Gastrocnemius medialis (tissue), 4 donors: ENCODE data around the gene ST8SIA1. TPM values are rescaled to one million over a fixed set of nuclear protein-coding genes. Genes with fewer than 3 reads are reported as not detected.

Experiments
- ATAC-seq, 2 donors: fragments of 150-250 bp; one replicate each; pipeline ENCODE4 v1.9.1; 2016
- DNase-seq, 2 donors: peaks; one replicate each; pipeline ENCODE4 v3.0.0-alpha.2; 2019
- H3K27ac ChIP-seq, 4 donors: fragments of 200-600 bp; sonication (generic); 1 replicate in 1 of 4; 2 replicates in 3 of 4; pipeline ENCODE4 v1.5.1; 2016 to 2018; ENCODE audit warnings: mild to moderate bottlenecking in 2 of 4, moderate library complexity in 1 of 4
- H3K27me3 ChIP-seq, 3 donors: fragments of 200-600 bp; sonication (generic) in 2 of 3; 1 replicate in 1 of 3; 2 replicates in 2 of 3; pipeline versions ENCODE4 v1.5.1 to v1.6.0; 2016 to 2019; ENCODE audit warnings: mild to moderate bottlenecking in 1 of 3, moderate library complexity in 1 of 3
- H3K36me3 ChIP-seq, 2 donors: fragments of 200-600 bp; sonication (generic) in 1 of 2; one replicate each; pipeline ENCODE4 v1.5.1; 2017 to 2018
- H3K4me1 ChIP-seq, 2 donors: fragments of 200-600 bp; sonication (generic) in 1 of 2; one replicate each; pipeline ENCODE4 v1.5.1; 2016 to 2017; ENCODE audit warnings: mild to moderate bottlenecking in 2 of 2
- H3K4me3 ChIP-seq, 4 donors: fragments of 200-600 bp; sonication (generic) in 3 of 4; 1 replicate in 1 of 4; 2 replicates in 3 of 4; pipeline ENCODE4 v1.5.1; 2016 to 2019; ENCODE audit warnings: mild to moderate bottlenecking in 2 of 4
- H3K9me3 ChIP-seq, 3 donors: fragments of 200-600 bp; sonication (generic) in 2 of 3; 1 replicate in 1 of 3; 2 replicates in 2 of 3; pipeline ENCODE4 v1.5.1; 2016 to 2019
- POLR2A ChIP-seq, 2 donors: fragments of 450-650 bp; IDR thresholded peaks; one replicate each; pipeline ENCODE4 v1.6.1; 2017; ENCODE audit warnings: antibody characterized with exemption in 2 of 2, mild to moderate bottlenecking in 2 of 2, moderate library complexity in 2 of 2
- in situ Hi-C, 4 donors: fragments of 200-750 bp; cut with MboI; loops; one replicate each; pipeline versions ENCODE4 v1.15.0 to v1.8.0; 2017; ENCODE audit warnings: low sequenced_read_pairs in 4 of 4
- intact Hi-C: fragments of 100-400 bp; cut with DNase I; formaldehyde crosslinking; loops from one replicate; pipeline ENCODE4 v1.15.1; 2023; ENCODE audit warnings: low total_unique reads
- total RNA-seq, 4 donors: library from RNA; depleted of rRNA; stranded (reverse); fragments of >200 nt; gene quantifications; one replicate each; pipeline versions ENCODE4 v1.1.0 to v1.2.3, GENCODE V29; 2016
- TF ChIP-seq, protein P1 (sequence below), 5 experiments: fragments of 450-650 bp in 3 of 5; fragments of 200-600 bp in 2 of 5; sonication (generic) in 2 of 5; IDR thresholded peaks in 4 of 5; conservative IDR thresholded peaks in 1 of 5; 1 replicate in 4 of 5; 2 replicates in 1 of 5; pipeline ENCODE4 v1.5.1; 2016 to 2019; ENCODE audit warnings: antibody characterized with exemption in 5 of 5, mild to moderate bottlenecking in 3 of 5, moderate library complexity in 3 of 5

ST8SIA1 gene
- total RNA-seq, 4 donors from 2014 or later: 0.17 to 2.5 (median 0.67) TPM

DNA sequence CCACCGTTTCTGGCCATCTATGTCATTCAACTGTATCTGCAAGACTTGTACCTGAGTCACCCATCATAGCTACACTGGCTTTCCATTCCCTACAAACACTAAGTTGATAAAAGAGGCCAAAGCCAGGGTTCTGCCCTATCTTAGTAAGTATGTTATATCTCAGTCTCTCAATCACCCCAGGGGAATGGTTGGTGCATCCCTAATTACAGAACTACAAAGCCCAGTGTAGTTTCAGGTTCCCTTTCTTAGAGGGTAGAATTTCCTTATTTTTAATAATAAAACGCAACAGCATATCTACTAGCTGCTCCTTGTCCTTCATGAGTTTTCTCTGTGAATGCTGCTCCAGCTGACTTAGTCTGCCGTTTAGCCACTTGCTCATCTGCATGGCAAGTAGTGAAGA is 57.6 kb downstream of the ST8SIA1 start:
- Histone ChIP-seq H3K4me3 (no peak overlapping the region), H3K36me3 (no peaks in the 10 kb centered on the region), H3K4me1 (no peaks in the 10 kb centered on the region), H3K27me3 (no peaks in the 10 kb centered on the region), H3K9me3 (no peaks in the 10 kb centered on the region), H3K27ac (peak overlapping the region in 1 of 4 donors; percentile 62)
- ATAC-seq (no peak), DNase-seq (no peak)
- TF ChIP-seq POLR2A (IDR thresholded peaks at IDR 0.05): no peak
- TF ChIP-seq, protein P1, sequence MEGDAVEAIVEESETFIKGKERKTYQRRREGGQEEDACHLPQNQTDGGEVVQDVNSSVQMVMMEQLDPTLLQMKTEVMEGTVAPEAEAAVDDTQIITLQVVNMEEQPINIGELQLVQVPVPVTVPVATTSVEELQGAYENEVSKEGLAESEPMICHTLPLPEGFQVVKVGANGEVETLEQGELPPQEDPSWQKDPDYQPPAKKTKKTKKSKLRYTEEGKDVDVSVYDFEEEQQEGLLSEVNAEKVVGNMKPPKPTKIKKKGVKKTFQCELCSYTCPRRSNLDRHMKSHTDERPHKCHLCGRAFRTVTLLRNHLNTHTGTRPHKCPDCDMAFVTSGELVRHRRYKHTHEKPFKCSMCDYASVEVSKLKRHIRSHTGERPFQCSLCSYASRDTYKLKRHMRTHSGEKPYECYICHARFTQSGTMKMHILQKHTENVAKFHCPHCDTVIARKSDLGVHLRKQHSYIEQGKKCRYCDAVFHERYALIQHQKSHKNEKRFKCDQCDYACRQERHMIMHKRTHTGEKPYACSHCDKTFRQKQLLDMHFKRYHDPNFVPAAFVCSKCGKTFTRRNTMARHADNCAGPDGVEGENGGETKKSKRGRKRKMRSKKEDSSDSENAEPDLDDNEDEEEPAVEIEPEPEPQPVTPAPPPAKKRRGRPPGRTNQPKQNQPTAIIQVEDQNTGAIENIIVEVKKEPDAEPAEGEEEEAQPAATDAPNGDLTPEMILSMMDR (IDR thresholded peaks at IDR 0.05 in 4 of 5, conservative IDR thresholded peaks at IDR 0.05 in 1 of 5): no peak
- in situ Hi-C loops: no loop called here
- intact Hi-C loops: no loop called here

DNA sequence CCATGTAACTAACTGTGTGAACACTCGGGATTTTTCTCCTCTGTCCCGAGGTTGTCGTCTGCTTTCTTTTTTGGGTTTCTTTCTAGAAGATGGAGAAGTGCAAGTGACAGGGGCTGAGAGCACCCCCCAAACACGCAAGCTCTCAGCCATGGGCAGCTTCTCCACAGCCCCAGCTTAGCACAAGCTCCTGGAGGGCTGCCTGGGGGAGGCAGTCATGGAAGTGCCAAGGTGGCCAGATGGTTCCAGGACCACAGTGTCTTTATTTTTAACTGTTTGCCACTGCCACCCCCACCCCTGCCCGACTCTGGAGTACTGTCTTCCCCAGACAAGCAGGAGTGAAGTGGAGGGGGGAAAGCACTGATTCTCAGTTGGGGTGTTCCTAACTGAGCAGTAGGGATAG is 58.2 kb downstream of the ST8SIA1 start:
- Histone ChIP-seq H3K9me3 (no peaks in the 10 kb centered on the region), H3K36me3 (no peaks in the 10 kb centered on the region), H3K27me3 (no peaks in the 10 kb centered on the region), H3K4me3 (no peak overlapping the region), H3K27ac (peak overlapping the region; percentile 45 to 67 (median 58)), H3K4me1 (no peaks in the 10 kb centered on the region)
- in situ Hi-C loops: no loop called here
- intact Hi-C loops: no loop called here
- no peak for TF ChIP-seq POLR2A (IDR thresholded peaks at IDR 0.05)
- TF ChIP-seq, protein P1 (IDR thresholded peaks at IDR 0.05 in 4 of 5, conservative IDR thresholded peaks at IDR 0.05 in 1 of 5): no peak
- DNase-seq: no peak
- no peak for ATAC-seq

DNA sequence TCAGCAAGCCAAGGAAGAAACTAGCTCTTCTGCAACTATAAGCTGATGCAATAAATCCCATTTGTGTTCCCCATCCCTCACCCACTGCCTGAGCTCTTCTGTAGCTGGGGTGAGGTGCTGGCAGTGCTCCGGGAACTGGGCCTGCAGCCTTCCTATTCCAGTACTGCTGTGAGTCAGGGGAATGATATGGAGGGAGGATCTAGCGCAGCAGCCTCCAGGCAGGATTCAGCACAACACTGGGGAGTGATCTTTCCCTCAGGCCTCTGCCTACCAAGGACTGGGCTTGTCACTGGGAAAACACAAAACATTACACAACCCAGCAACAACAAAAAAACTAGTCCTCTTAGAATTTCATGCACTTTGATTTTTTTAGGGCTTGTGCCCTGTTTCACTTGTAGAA is 58.7 kb downstream of the ST8SIA1 start:
- ATAC-seq (peak; percentile 84 to 90), DNase-seq (peak; percentile 76 to 87)
- intact Hi-C loops (no loop called here), in situ Hi-C loops (no loop called here)
- H3K36me3 ChIP-seq: no peaks in the 10 kb centered on the region
- no peaks in the 10 kb centered on the region for H3K4me1 ChIP-seq
- no peaks in the 10 kb centered on the region for H3K27me3 ChIP-seq
- no peak overlapping the region for H3K4me3 ChIP-seq
- TF ChIP-seq, protein P1 (IDR thresholded peaks at IDR 0.05 in 4 of 5, conservative IDR thresholded peaks at IDR 0.05 in 1 of 5): no peak
- no peak for TF ChIP-seq POLR2A (IDR thresholded peaks at IDR 0.05)
- H3K9me3 ChIP-seq: no peaks in the 10 kb centered on the region
- H3K27ac ChIP-seq: peak overlapping the region; percentile 45 to 67 (median 58)

DNA sequence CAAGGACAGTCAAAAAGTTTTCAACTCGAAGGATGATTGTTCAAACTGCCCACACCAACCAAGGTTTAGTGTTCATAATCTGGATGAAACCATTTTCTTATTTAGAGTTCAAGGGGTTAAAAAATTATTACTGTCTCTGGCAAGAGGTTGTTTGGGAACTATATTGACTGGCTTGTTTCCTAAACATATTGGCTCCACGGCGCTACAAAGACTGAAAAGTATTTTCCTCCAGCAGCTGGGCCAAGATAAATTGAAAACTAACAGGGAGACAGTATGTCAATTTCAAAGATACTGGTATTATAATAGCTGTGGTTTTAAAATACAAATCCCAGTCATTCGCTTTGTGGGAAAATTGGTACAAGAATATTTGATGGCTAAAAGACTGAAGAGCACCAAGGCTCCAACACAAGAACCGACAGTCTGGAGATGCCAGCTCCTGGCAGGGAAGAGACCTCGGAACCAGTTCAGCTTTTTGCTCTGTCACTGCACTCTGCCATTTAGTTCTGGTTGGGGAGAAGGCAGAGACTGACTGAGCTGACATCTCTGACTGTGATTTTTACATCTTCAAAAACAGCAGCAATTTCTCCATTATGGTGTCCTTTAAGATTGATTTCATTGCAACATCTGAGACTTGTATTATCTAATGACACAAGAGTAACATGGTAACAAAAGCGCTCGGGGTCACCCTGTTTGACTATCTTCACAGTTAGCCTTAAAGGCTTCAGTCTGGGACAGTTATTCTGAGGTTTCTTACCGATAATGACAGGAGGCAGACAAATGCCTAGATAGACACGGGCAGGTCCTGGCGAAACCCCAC is 62.0 kb downstream of the ST8SIA1 start:
- Histone ChIP-seq H3K27ac (peak overlapping the region in 1 of 4 donors; percentile 22), H3K27me3 (no peaks in the 10 kb centered on the region), H3K4me1 (no peaks in the 10 kb centered on the region), H3K9me3 (no peaks in the 10 kb centered on the region), H3K4me3 (no peak overlapping the region), H3K36me3 (no peaks in the 10 kb centered on the region)
- in situ Hi-C loops (no loop called here), intact Hi-C loops (loop anchor here (5.0 kb wide), 1 partner anchor 40 kb away; no protein-coding TSS in a partner anchor)
- ATAC-seq: no peak
- TF ChIP-seq POLR2A (IDR thresholded peaks at IDR 0.05): no peak
- TF ChIP-seq, protein P1 (IDR thresholded peaks at IDR 0.05 in 4 of 5, conservative IDR thresholded peaks at IDR 0.05 in 1 of 5): no peak
- no peak for DNase-seq
